GM23338 (cell line): ENCODE measurements around the gene CRIP3. TPM values are rescaled to one million over a fixed set of nuclear protein-coding genes. Genes with fewer than 3 reads are reported as not detected.

Experiments used
- ATAC-seq: fragments of 200-7000 bp; cut with Tn5 transposase; 3 replicates; pipeline ENCODE4 v1.9.1; 2020
- DNase-seq: peaks from one replicate; pipeline ENCODE4 v3.0.0-alpha.2; 2015; ENCODE audit warnings: low spot score
- H2AFZ ChIP-seq: fragments of 200-600 bp; sonication (generic); 2 replicates; pipeline ENCODE4 v1.8.0; 2016; ENCODE audit warnings: antibody characterized with exemption, mild to moderate bottlenecking, moderate library complexity
- H3F3A ChIP-seq: fragments of 200-600 bp; sonication (generic); replicated peaks from 2 replicates; pipeline ENCODE4 v1.8.0; 2017; ENCODE audit warnings: antibody characterized with exemption, mixed run types, low read depth
- H3K27ac ChIP-seq: fragments of 200-600 bp; sonication (generic); 2 replicates; pipeline ENCODE4 v1.6.1; 2016; ENCODE audit warnings: low read depth
- H3K27me3 ChIP-seq: fragments of 200-600 bp; sonication (generic); 2 replicates; pipeline ENCODE4 v1.8.0; 2016; ENCODE audit warnings: mild to moderate bottlenecking, mixed run types, moderate library complexity; ENCODE audit not compliant: insufficient read depth
- H3K36me3 ChIP-seq: fragments of 200-600 bp; sonication (generic); 2 replicates; pipeline ENCODE4 v1.8.0; 2016; ENCODE audit warnings: mild to moderate bottlenecking; ENCODE audit not compliant: insufficient read depth
- H3K4me1 ChIP-seq: fragments of 200-600 bp; sonication (generic); 2 replicates; pipeline ENCODE4 v1.8.0; 2016; ENCODE audit warnings: mild to moderate bottlenecking, moderate library complexity; ENCODE audit not compliant: insufficient read depth
- H3K4me2 ChIP-seq: fragments of 200-600 bp; sonication (generic); 2 replicates; pipeline ENCODE4 v1.7.1; 2017; ENCODE audit warnings: mixed run types
- H3K4me3 ChIP-seq: fragments of 200-600 bp; sonication (generic); 2 replicates; pipeline ENCODE4 v1.6.1; 2016; ENCODE audit warnings: mixed run types
- H3K79me2 ChIP-seq: fragments of 200-600 bp; sonication (generic); replicated peaks from 2 replicates; pipeline ENCODE4 v1.8.0; 2017; ENCODE audit warnings: mild to moderate bottlenecking; ENCODE audit not compliant: insufficient read depth
- H3K9me2 ChIP-seq: fragments of 200-600 bp; sonication (generic); 2 replicates; pipeline ENCODE4 v1.8.0; 2017; ENCODE audit not compliant: insufficient read depth
- H4K20me1 ChIP-seq: fragments of 200-600 bp; sonication (generic); replicated peaks from 2 replicates; pipeline ENCODE4 v1.8.0; 2017; ENCODE audit warnings: mild to moderate bottlenecking; ENCODE audit not compliant: insufficient read depth
- H3K27ac Mint-ChIP-seq: 2 replicates; pipeline ENCODE4 v1.8.0; 2020; ENCODE audit warnings: inconsistent platforms, mild to moderate bottlenecking, moderate library complexity, mixed read lengths
- H3K27me3 Mint-ChIP-seq: 3 replicates; pipeline ENCODE4 v1.8.0; 2022; ENCODE audit warnings: low read depth, mild to moderate bottlenecking, moderate library complexity, mixed read lengths, inconsistent platforms; ENCODE audit not compliant: insufficient read depth, poor library complexity
- H3K36me3 Mint-ChIP-seq: 3 replicates; pipeline ENCODE4 v1.8.0; 2021; ENCODE audit warnings: low read depth, mild to moderate bottlenecking, inconsistent platforms, moderate library complexity, mixed read lengths
- H3K4me1 Mint-ChIP-seq: 3 replicates; pipeline ENCODE4 v1.8.0; 2020; ENCODE audit warnings: mild to moderate bottlenecking, inconsistent platforms, mixed read lengths
- H3K4me3 Mint-ChIP-seq: 3 replicates; pipeline ENCODE4 v1.8.0; 2021; ENCODE audit warnings: moderate library complexity, mild to moderate bottlenecking, inconsistent platforms, mixed read lengths
- H3K9me3 Mint-ChIP-seq: 3 replicates; pipeline ENCODE4 v1.8.0; 2020; ENCODE audit warnings: moderate library complexity, mild to moderate bottlenecking, inconsistent platforms, mixed read lengths
- CREB1 ChIP-seq: fragments of 250-450 bp; sonication (Bioruptor Pico); IDR thresholded peaks from 2 replicates; pipeline ENCODE4 v1.5.0; 2020; ENCODE audit warnings: low read depth, mild to moderate bottlenecking, moderate library complexity
- JUNB ChIP-seq: IDR thresholded peaks from one replicate; pipeline ENCODE4 v1.6.1; 2016; ENCODE audit warnings: antibody characterized with exemption; ENCODE audit not compliant: unreplicated experiment
- NANOG ChIP-seq: IDR thresholded peaks from 2 replicates; pipeline ENCODE4 v1.6.1; 2016; ENCODE audit warnings: antibody characterized with exemption, borderline replicate concordance
- POLR2AphosphoS5 ChIP-seq: IDR thresholded peaks from 2 replicates; pipeline ENCODE4 v1.6.1; 2016; ENCODE audit warnings: antibody characterized with exemption, low read depth
- STAT1 ChIP-seq: IDR thresholded peaks from one replicate; pipeline ENCODE4 v1.6.1; 2016; ENCODE audit warnings: antibody characterized with exemption; ENCODE audit not compliant: unreplicated experiment
- ZNF114 ChIP-seq: fragments of 250-450 bp; sonication (Bioruptor Pico); IDR thresholded peaks from 2 replicates; pipeline ENCODE4 v1.5.0; 2020; ENCODE audit warnings: mild to moderate bottlenecking, moderate library complexity
- ZNF331 ChIP-seq: fragments of 250-450 bp; sonication (Bioruptor Pico); IDR thresholded peaks from 2 replicates; pipeline ENCODE4 v1.5.0; 2020; ENCODE audit warnings: low read depth, mild to moderate bottlenecking, moderate library complexity
- polyA plus RNA-seq: library from polyadenylated mRNA; unstranded; fragments of >200 nt; fragmentation: Nextera tagmentation; extraction: Ambion mirVana; gene quantifications from 2 replicates; pipeline ENCODE4 v1.2.1, GENCODE V29; 2016
- total RNA-seq: library from RNA; depleted of rRNA; stranded (reverse); fragments of >200 nt; shearing (Covaris generic); gene quantifications from 2 replicates; pipeline ENCODE4 v1.2.3, GENCODE V29; 2014
- TF ChIP-seq, protein P1 (sequence below): fragments of 250-450 bp; sonication (Bioruptor Pico); IDR thresholded peaks from 2 replicates; pipeline ENCODE4 v1.5.0; 2020; ENCODE audit warnings: mild to moderate bottlenecking, moderate library complexity
- TF ChIP-seq, protein P2 (sequence below), 2 experiments: fragments of 200-600 bp in 1 of 2; sonication (generic) in 1 of 2; conservative IDR thresholded peaks; 2 replicates each; pipeline versions ENCODE4 v1.5.1 to v1.6.1; 2016 to 2017; ENCODE audit warnings: antibody characterized with exemption in 2 of 2, low read depth in 2 of 2, mild to moderate bottlenecking in 2 of 2, moderate library complexity in 1 of 2
- TF ChIP-seq, protein P3 (sequence below): IDR thresholded peaks from one replicate; pipeline ENCODE4 v1.6.1; 2018; ENCODE audit warnings: antibody characterized with exemption; ENCODE audit not compliant: unreplicated experiment

The CRIP3 gene
- total and polyA plus RNA-seq, 2 experiments from 2014 or later: 22.0 to 36.0 TPM

DNA sequence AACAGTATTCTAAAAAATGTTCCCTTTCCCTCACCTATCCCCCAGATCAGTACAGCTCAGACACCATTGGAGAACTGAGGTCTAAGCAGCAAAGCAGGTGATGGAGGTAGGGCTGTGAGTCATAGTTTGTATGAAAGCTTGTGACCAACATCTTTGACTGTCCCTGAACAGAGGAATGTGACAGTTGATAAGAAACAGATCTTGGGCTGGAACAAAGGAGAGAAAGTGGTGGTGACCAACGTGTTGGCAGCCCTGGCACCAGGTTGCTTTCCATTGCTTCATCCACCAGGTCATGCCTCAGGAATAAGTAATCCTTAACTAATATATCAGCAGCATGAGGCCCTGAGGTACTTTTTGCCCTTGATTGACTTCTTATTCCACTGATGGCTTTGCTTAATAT is 19.9 kb upstream of the CRIP3 start (continued):
- TF ChIP-seq, protein P1, sequence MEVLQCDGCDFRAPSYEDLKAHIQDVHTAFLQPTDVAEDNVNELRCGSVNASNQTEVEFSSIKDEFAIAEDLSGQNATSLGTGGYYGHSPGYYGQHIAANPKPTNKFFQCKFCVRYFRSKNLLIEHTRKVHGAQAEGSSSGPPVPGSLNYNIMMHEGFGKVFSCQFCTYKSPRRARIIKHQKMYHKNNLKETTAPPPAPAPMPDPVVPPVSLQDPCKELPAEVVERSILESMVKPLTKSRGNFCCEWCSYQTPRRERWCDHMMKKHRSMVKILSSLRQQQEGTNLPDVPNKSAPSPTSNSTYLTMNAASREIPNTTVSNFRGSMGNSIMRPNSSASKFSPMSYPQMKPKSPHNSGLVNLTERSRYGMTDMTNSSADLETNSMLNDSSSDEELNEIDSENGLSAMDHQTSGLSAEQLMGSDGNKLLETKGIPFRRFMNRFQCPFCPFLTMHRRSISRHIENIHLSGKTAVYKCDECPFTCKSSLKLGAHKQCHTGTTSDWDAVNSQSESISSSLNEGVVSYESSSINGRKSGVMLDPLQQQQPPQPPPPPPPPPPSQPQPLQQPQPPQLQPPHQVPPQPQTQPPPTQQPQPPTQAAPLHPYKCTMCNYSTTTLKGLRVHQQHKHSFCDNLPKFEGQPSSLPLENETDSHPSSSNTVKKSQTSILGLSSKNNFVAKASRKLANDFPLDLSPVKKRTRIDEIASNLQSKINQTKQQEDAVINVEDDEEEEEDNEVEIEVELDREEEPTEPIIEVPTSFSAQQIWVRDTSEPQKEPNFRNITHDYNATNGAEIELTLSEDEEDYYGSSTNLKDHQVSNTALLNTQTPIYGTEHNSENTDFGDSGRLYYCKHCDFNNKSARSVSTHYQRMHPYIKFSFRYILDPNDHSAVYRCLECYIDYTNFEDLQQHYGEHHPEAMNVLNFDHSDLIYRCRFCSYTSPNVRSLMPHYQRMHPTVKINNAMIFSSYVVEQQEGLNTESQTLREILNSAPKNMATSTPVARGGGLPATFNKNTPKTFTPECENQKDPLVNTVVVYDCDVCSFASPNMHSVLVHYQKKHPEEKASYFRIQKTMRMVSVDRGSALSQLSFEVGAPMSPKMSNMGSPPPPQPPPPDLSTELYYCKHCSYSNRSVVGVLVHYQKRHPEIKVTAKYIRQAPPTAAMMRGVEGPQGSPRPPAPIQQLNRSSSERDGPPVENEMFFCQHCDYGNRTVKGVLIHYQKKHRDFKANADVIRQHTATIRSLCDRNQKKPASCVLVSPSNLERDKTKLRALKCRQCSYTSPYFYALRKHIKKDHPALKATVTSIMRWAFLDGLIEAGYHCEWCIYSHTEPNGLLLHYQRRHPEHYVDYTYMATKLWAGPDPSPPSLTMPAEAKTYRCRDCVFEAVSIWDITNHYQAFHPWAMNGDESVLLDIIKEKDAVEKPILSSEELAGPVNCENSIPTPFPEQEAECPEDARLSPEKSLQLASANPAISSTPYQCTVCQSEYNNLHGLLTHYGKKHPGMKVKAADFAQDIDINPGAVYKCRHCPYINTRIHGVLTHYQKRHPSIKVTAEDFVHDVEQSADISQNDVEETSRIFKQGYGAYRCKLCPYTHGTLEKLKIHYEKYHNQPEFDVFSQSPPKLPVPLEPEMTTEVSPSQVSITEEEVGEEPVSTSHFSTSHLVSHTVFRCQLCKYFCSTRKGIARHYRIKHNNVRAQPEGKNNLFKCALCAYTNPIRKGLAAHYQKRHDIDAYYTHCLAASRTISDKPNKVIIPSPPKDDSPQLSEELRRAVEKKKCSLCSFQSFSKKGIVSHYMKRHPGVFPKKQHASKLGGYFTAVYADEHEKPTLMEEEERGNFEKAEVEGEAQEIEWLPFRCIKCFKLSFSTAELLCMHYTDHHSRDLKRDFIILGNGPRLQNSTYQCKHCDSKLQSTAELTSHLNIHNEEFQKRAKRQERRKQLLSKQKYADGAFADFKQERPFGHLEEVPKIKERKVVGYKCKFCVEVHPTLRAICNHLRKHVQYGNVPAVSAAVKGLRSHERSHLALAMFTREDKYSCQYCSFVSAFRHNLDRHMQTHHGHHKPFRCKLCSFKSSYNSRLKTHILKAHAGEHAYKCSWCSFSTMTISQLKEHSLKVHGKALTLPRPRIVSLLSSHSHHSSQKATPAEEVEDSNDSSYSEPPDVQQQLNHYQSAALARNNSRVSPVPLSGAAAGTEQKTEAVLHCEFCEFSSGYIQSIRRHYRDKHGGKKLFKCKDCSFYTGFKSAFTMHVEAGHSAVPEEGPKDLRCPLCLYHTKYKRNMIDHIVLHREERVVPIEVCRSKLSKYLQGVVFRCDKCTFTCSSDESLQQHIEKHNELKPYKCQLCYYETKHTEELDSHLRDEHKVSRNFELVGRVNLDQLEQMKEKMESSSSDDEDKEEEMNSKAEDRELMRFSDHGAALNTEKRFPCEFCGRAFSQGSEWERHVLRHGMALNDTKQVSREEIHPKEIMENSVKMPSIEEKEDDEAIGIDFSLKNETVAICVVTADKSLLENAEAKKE (CRISPR knock-in tag): no peak
- no peak for TF ChIP-seq CREB1 (CRISPR knock-in tag)
- no peak for TF ChIP-seq STAT1
- no peak for TF ChIP-seq ZNF331 (CRISPR knock-in tag)
- no peak for TF ChIP-seq JUNB
- TF ChIP-seq, protein P2, sequence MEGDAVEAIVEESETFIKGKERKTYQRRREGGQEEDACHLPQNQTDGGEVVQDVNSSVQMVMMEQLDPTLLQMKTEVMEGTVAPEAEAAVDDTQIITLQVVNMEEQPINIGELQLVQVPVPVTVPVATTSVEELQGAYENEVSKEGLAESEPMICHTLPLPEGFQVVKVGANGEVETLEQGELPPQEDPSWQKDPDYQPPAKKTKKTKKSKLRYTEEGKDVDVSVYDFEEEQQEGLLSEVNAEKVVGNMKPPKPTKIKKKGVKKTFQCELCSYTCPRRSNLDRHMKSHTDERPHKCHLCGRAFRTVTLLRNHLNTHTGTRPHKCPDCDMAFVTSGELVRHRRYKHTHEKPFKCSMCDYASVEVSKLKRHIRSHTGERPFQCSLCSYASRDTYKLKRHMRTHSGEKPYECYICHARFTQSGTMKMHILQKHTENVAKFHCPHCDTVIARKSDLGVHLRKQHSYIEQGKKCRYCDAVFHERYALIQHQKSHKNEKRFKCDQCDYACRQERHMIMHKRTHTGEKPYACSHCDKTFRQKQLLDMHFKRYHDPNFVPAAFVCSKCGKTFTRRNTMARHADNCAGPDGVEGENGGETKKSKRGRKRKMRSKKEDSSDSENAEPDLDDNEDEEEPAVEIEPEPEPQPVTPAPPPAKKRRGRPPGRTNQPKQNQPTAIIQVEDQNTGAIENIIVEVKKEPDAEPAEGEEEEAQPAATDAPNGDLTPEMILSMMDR (conservative IDR thresholded peaks at IDR 0.05; ENCODE audit: low read depth in 2 of 2): no peak
- TF ChIP-seq POLR2AphosphoS5: no peak

DNA sequence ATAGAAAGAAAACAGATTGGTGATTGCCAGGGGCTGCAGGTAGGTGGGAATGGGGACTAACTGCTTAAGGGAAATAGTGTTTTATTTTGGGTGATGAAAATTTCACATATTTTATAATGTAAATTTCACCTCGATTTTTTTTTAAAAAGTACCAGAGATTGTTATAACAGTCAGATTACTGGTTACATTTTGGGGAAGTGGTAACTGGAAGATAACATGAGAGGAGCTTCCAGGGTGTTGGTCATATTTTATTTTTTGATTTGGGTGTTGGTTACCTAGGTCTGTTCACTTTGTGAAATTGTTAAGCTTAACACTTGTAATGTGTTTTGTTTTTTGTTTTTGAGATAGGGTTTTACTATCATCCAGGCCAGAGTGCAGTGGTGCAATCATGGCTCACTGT is 17.2 kb upstream of the CRIP3 start:
- Histone ChIP-seq H3K4me2 (no peak overlapping the region), H3K9me2 (no peaks in the 10 kb centered on the region), H3K79me2 (no peaks in the 10 kb centered on the region), H3K27ac (no peak overlapping the region), H3K36me3 (no peaks in the 10 kb centered on the region), H3F3A (no peaks in the 10 kb centered on the region), H3K4me3 (no peak overlapping the region), H3K27me3 (no peaks in the 10 kb centered on the region), H4K20me1 (no peaks in the 10 kb centered on the region; the same call in 1 of the 2 replicates), H2AFZ (no peak overlapping the region), H3K4me1 (no peaks in the 10 kb centered on the region)
- Mint-ChIP-seq H3K27ac (no peak overlapping the region), H3K36me3 (no peaks in the 10 kb centered on the region), H3K4me3 (no peak overlapping the region), H3K9me3 (no peaks in the 10 kb centered on the region), H3K4me1 (no peaks in the 10 kb centered on the region), H3K27me3 (peaks cover 1% of the 10 kb centered on the region)
- no peak for ATAC-seq
- DNase-seq: no peak
- TF ChIP-seq JUNB (no peak), CREB1 (CRISPR knock-in tag) (no peak), STAT1 (no peak), ZNF114 (CRISPR knock-in tag) (no peak), NANOG (no peak), POLR2AphosphoS5 (no peak), ZNF331 (CRISPR knock-in tag) (no peak)
- TF ChIP-seq, protein P2 (conservative IDR thresholded peaks at IDR 0.05; ENCODE audit: low read depth in 2 of 2): no peak
- TF ChIP-seq, protein P3, sequence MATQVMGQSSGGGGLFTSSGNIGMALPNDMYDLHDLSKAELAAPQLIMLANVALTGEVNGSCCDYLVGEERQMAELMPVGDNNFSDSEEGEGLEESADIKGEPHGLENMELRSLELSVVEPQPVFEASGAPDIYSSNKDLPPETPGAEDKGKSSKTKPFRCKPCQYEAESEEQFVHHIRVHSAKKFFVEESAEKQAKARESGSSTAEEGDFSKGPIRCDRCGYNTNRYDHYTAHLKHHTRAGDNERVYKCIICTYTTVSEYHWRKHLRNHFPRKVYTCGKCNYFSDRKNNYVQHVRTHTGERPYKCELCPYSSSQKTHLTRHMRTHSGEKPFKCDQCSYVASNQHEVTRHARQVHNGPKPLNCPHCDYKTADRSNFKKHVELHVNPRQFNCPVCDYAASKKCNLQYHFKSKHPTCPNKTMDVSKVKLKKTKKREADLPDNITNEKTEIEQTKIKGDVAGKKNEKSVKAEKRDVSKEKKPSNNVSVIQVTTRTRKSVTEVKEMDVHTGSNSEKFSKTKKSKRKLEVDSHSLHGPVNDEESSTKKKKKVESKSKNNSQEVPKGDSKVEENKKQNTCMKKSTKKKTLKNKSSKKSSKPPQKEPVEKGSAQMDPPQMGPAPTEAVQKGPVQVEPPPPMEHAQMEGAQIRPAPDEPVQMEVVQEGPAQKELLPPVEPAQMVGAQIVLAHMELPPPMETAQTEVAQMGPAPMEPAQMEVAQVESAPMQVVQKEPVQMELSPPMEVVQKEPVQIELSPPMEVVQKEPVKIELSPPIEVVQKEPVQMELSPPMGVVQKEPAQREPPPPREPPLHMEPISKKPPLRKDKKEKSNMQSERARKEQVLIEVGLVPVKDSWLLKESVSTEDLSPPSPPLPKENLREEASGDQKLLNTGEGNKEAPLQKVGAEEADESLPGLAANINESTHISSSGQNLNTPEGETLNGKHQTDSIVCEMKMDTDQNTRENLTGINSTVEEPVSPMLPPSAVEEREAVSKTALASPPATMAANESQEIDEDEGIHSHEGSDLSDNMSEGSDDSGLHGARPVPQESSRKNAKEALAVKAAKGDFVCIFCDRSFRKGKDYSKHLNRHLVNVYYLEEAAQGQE: no peak
